IPS-NIHi7 (cell line): ENCODE results near the gene ZNF774.
A peak's percentile ranks its signal among the peaks of the same experiment; 100 is the strongest.
"Not testable (repeated sequence)": the region's sequence is repeated elsewhere in the genome, so short reads cannot be mapped to it uniquely, and the experiment has no call there.

ENCODE experiments used
- DNase-seq: peaks from one replicate; pipeline ENCODE4 v3.0.0; 2012; ENCODE audit warnings: mixed read lengths; ENCODE audit errors: extremely low spot score

ZNF774 gene

GRCh38 chr15:90352107-90352893 is at the start of gene ZNF774:
Gene ZNF774 (plus strand): TSS chr15:90352284. CDS start chr15:90354661, 2,377 bp downstream.
- peak; percentile 99 for DNase-seq

- DNase-seq: not testable (repeated sequence)
These were observed 46.7 kb upstream of the ZNF774 start for GRCh38 chr15:90305355-90305754.

DNA sequence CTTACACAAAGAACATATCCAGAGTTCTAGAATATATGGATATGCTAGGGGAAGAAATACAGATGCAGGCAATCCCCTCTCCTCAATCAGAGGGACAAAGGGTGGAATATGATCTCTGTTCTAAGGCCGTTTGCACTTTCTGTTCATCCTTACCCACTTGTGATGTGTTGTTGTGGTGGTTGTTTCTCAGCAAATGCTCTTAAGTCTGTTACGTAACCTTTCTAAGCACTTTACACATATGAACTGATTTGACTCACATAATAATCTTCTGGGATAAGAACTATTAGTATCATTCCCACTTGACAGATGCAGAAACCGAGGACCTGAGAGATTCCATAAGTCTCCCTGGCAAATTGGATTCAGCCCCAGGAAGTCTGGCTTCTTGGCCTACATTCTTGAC is 46.2 kb upstream of the ZNF774 start:
- no peak for DNase-seq

DNA sequence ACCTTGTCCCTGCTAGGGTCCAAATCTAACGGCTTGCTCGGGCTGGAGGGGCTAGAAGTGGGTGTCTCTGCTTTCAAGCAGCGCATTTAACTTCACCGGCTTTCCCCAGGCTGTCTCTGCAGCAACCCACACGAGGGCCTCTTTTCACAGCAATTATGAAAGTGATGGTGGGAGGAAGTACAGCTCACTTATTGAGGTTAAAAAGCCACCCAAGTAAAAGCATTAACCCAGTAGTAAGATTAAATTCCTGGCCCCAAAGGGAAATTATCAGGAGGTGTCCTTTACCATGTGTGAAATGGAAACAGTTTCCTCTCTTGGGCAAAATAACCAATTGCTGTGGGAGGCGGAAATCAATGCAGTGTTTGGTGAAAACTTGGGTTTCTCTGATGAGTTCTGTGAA is 45.5 kb upstream of the ZNF774 start:
- no peak for DNase-seq

GRCh38 chr15:90307661-90308060 is 44.4 kb upstream of the ZNF774 start:
- no peak for DNase-seq

DNA sequence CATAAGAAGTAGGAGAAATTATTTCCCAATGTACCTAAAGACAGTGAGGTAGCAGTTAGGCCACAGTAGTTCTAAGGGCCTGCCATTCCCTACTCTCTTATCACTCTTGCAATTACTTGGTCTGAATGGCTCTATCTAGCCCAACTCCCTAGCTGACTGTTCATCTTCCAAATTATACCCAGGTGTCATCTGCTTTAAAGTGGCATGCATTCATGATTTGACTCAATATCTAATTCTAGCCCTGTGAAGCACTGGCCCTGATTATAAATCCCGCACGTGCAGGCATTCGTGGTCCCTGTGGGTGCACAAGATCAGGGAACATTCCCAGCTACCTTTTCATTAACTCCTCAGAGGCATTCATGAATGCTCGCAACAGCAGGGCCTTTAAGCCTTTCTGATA is 43.1 kb upstream of the ZNF774 start:
- no peak for DNase-seq

- no peak for DNase-seq
These were observed 36.7 kb upstream of the ZNF774 start for GRCh38 chr15:90315278-90315982.

DNA sequence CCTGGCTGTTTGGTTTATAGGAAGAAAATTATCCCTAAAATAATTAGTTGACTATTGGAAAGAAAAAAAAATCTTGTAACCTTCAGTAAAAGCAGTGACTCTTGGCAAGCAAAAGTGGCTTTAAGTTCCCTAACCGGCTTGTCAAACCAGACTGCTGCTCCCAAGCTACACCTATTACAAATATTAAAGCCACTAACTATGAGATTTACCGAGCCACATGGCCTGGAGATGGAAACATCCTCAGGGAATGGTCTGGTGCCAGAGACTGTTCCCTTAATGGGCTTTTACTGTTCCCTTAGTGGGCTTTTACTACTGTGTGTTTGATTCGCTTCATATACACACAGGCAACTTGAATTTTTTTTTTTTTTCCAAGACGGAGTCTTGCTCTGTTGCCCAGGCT is 35.9 kb upstream of the ZNF774 start:
- no peak for DNase-seq

DNA sequence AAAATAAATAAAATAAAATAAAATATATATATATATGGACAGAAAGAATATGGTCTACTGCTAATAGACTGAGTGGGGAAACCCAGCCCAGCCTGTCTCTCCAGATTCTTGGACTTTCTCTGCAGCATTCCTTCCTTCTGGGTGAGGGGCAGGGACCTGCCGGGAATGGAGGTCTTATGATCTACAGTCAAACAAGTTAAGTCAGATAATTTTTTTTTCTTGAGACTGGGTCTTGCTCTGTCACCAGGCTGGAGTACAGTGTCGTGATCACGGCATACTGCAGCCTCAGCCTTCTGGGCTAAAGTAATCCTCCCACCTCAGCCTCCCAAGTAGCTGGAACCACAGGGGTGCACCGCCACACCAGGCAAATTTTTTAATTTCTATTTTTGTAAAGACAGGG is 33.5 kb upstream of the ZNF774 start:
- no peak for DNase-seq

- DNase-seq: peak; percentile 91
These were observed 31.8 kb upstream of the ZNF774 start for GRCh38 chr15:90320062-90320884.

GRCh38 chr15:90320885-90321278 is 31.2 kb upstream of the ZNF774 start:
- no peak for DNase-seq

- DNase-seq: no peak
These were observed 29.5 kb upstream of the ZNF774 start for GRCh38 chr15:90322538-90322937.

- no peak for DNase-seq
These were observed 26.4 kb upstream of the ZNF774 start for GRCh38 chr15:90325726-90326125.

DNA sequence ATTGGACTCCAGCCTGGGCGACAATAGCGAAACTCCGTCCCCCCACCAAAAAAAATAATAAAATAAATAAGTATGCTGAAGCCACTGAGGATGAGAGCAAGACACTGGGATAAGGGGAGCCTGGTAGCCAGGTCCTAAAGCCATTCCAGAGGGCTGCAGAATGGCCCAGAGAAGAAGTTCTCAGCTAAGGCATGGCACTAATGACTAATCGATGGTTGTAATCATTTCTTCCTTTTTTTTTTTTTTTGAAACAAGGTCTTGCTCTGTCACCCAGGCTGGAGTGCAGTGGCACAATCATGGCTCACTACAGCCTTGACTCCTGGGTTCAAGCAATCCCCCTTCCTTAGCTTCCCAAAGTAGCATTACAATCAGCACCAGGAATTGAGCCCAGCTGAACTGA is 25.6 kb upstream of the ZNF774 start:
- no peak for DNase-seq

DNA sequence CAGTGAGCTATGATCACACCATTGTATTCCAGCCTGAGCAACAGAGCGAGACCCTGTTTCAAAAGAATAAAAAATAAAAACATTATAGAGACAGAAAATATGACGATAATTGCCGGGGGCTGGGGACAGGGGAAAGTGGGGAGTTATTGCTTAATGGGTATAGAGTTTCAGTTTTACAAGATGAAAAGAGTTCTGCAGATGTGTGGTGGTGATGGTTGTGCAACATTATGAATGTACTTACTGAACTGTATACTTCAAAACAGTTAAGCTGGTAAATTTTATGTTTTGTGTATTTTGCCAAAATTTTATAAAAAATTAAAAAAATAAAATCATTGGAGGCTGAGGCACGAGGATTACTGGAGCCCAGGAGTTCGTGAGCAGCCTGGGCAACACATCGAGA is 24.8 kb upstream of the ZNF774 start:
- no peak for DNase-seq

DNA sequence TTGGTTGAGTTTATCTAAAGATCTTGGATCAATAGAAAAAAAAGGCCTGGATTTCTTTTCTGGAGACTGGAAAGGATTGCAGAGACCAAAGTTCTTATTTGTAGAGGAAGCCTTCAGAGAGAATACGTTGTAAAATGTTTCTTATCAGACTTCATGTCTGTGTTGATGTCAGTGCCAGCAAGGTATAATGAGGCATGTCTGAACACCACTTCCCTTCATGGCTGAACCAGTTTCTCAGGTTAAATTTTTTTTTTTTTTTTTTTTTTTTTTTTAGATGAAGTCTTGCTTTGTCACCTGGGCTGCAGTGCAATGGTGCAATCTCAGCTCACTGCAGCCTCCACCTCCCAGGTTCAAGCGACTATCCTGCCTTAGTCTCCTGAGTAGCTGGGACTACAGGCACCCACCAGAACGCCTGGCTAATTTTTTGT is 17.8 kb upstream of the ZNF774 start:
- no peak for DNase-seq

DNA sequence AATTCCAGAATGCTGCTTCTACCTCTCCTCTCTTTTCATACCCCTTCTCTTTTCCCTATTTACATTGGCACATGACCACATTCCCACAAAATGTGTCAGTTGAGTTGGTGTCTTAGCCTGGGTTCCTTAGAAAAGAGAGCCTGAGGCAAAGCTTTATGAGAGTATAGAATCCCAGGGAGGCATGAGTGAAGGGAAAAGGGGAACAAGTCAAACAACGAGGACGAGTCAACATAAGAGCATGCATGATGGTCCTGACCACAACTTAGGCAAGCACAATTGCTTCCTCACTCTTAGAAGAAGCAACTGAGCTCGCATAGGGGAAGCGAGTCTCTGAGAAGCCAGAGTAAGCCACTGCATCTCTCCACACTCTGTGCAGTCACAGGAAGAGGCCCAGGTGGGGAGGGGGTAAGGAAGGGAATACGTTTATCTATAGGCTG is 15.4 kb upstream of the ZNF774 start:
- DNase-seq: no peak

DNA sequence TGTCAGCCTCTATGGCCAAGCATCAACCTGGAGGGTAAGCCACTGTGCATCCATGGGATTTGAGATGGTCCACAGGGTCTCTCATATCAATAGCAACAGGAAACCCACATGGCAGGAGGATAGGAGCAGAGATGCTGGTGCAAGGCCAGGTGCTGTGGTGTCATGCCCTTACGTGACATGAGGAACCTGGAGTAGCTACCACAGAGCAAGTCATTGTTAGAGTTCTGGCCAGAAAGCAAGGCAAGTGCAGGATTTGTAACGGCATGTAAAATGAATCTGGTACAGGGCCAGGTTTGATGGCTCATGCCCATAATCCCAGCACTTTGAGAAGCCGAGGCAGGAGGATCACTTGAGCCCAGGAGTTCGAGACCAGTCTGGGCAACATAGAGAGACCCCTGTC is 14.8 kb upstream of the ZNF774 start:
- no peak for DNase-seq

DNA sequence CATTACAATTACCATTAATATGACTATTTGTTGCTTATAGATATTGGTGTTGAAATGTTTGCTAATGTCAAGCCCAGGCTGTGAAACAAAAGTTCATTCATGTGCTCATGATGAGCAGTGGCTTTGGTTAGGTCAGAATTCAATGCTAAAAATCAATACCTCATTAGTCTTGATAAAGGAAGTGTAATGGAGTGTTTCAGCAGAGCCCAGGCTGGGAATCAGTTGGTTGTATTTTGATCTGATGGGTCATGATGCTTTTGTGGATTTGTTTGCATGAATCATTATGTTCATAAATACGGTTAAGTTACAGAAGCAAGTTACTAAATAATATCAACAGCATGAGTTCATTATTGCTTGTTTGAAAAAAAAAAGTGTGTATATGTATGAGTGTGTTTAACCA is 13.6 kb upstream of the ZNF774 start:
- no peak for DNase-seq

DNA sequence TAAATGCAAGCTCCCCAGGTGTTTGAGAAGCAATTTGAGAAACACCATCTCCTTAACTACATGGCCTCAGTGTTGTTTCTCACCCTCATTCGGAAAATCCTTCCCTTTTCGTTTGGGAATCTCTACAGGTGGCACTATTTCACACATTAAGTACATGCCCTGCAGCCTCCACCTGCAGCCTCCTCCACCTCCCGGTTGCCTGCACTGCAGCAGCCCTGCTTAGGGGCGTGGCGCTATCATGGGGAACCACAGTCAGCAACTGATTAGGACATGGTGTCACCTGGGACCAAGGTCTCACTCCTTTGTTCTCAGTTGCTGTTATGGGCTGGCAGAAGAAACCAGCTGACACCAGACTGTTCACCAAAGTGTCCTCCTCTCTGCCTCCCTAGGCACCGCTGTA is 11.7 kb upstream of the ZNF774 start:
- peak; percentile 57 for DNase-seq

- no peak for DNase-seq
These were observed 8.7 kb upstream of the ZNF774 start for GRCh38 chr15:90343302-90343790.

DNA sequence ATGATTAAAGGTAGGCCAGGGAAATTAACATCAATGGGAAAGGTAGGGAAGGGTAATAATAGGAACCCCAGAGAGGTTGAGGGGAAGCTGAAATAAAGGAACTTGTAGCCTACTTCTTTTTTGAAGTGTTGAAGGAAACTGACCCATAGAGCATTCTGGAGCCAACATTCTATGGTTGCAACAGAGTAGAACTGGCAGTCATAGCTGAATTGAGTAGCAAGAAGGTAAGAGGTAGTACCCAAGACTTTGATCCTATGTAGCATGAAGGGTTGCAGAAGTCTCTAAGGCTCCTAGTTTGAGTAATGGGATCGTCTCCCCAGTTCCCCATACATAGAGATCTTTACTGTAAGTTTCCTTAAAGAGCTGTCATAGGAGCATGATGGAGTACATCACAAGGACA is 7.4 kb upstream of the ZNF774 start:
- no peak for DNase-seq
